Activated CD8-positive, alpha-beta T cell treated with anti-CD3 and anti-CD28 coated beads, Interleukin-2, amount 10 ng/mL, durations not matched to agents 7 days and 5 days (primary cell): ENCODE results near the gene CLIC3. TPM values are rescaled to one million over a fixed set of nuclear protein-coding genes. Genes with fewer than 3 reads are reported as not detected.
"Not testable (repeated sequence)": the region's sequence is repeated elsewhere in the genome, so short reads cannot be mapped to it uniquely, and the experiment has no call there.

ENCODE experiments used
- ATAC-seq: fragments of 150-1000 bp; cut with Tn5 transposase; one replicate; pipeline ENCODE4 v1.10.0; 2021; ENCODE audit warnings: moderate library complexity
- CTCF ChIA-PET: fragments of 350-600 bp; sonication (Branson Sonifier 250); formaldehyde crosslinking; loops from one replicate; lab custom pipeline; 2021; ENCODE audit warnings: antibody characterized with exemption; lab: Charles Lee
- POLR2A ChIA-PET: fragments of 350-600 bp; sonication (Branson Sonifier 250); formaldehyde crosslinking; loops from one replicate; lab custom pipeline; 2021; ENCODE audit warnings: antibody characterized with exemption; lab: Charles Lee
- DNase-seq: peaks from one replicate; pipeline ENCODE4 v3.0.0-alpha.2; 2020
- H3K27ac Mint-ChIP-seq: one replicate; pipeline ENCODE4 v1.8.0; 2021; ENCODE audit warnings: mild to moderate bottlenecking, mixed read lengths
- H3K27me3 Mint-ChIP-seq: one replicate; pipeline ENCODE4 v1.8.0; 2021; ENCODE audit warnings: low read depth, mixed read lengths
- H3K36me3 Mint-ChIP-seq: one replicate; pipeline ENCODE4 v1.8.0; 2021; ENCODE audit warnings: low read depth, mixed read lengths
- H3K4me1 Mint-ChIP-seq: one replicate; pipeline ENCODE4 v1.8.0; 2021; ENCODE audit warnings: low read depth, mixed read lengths
- H3K4me3 Mint-ChIP-seq: one replicate; pipeline ENCODE4 v1.8.0; 2021; ENCODE audit warnings: mild to moderate bottlenecking, mixed read lengths
- H3K9me3 Mint-ChIP-seq: one replicate; pipeline ENCODE4 v1.8.0; 2022; ENCODE audit warnings: mixed read lengths; ENCODE audit not compliant: insufficient read depth
- total RNA-seq, 2 experiments: library from RNA; stranded (reverse); gene quantifications; one replicate each; pipeline ENCODE4 v1.2.3, GENCODE V29; 2021

Gene CLIC3
- total RNA-seq, 2 experiments from 2014 or later, result 3.6 to 4.8 TPM

- Mint-ChIP-seq H3K9me3 (no peaks in the 10 kb centered on the region), H3K4me1 (peaks cover 27% of the 10 kb centered on the region), H3K27ac (no peak overlapping the region), H3K27me3 (no peaks in the 10 kb centered on the region), H3K4me3 (no peak overlapping the region), H3K36me3 (no peaks in the 10 kb centered on the region)
- POLR2A ChIA-PET, result no interaction called here
- no peak for DNase-seq
- ATAC-seq, result no peak
- CTCF ChIA-PET, result interaction anchor here (1.2 to 4.3 kb wide), 5 partner anchors 8 to 250 kb away, joined by 4 to 146 read pairs (median 35); partner anchors contain the start of genes C8G and NPDC1
Measured at GRCh38 chr9:137037483-137037882, 41.1 kb upstream of the CLIC3 start.

- H3K4me3 Mint-ChIP-seq, result no peak overlapping the region
- H3K9me3 Mint-ChIP-seq, result no peaks in the 10 kb centered on the region
- no peaks in the 10 kb centered on the region for H3K36me3 Mint-ChIP-seq
- H3K27ac Mint-ChIP-seq, result no peak overlapping the region
- no peak for DNase-seq
- H3K4me1 Mint-ChIP-seq, result peaks cover 32% of the 10 kb centered on the region
- no peak for ATAC-seq
- no peaks in the 10 kb centered on the region for H3K27me3 Mint-ChIP-seq
- POLR2A ChIA-PET, result no interaction called here
- CTCF ChIA-PET, result interaction anchor here (1.0 to 4.3 kb wide), 6 partner anchors 8 to 249 kb away, joined by 3 to 146 read pairs (median 21); partner anchors contain the start of genes C8G and NPDC1
Measured at GRCh38 chr9:137037035-137037434, 40.7 kb upstream of the CLIC3 start.

- ChIA-PET CTCF (interaction anchor here (0.7 to 4.3 kb wide), 43 partner anchors 9 to 310 kb away, joined by 3 to 146 read pairs (median 7); partner anchors contain the start of genes AJM1, C8G, CLIC3 and LCN12), POLR2A (interaction anchor here (0.5 to 1.9 kb wide), 3 partner anchors 87 to 323 kb away, joined by 3 to 11 read pairs (median 3); no protein-coding TSS in a partner anchor)
- peaks cover 40% of the 10 kb centered on the region for H3K4me1 Mint-ChIP-seq
- H3K4me3 Mint-ChIP-seq, result no peak overlapping the region
- DNase-seq (no peak), ATAC-seq (no peak)
- H3K36me3 Mint-ChIP-seq, result no peaks in the 10 kb centered on the region
- no peaks in the 10 kb centered on the region for H3K27me3 Mint-ChIP-seq
- H3K27ac Mint-ChIP-seq, result no peak overlapping the region
- no peaks in the 10 kb centered on the region for H3K9me3 Mint-ChIP-seq
Measured at GRCh38 chr9:137035937-137036336, 39.6 kb upstream of the CLIC3 start.

- DNase-seq (no peak), ATAC-seq (peak; percentile 8)
- H3K9me3 Mint-ChIP-seq, result no peaks in the 10 kb centered on the region
- ChIA-PET CTCF (interaction anchor here (0.7 to 4.3 kb wide), 59 partner anchors 9 to 502 kb away, joined by 3 to 146 read pairs (median 5); partner anchors contain the start of genes AJM1, C8G, CLIC3 and LCN12), POLR2A (interaction anchor here (0.5 to 1.9 kb wide), 5 partner anchors 33 to 322 kb away, joined by 3 to 11 read pairs (median 3); no protein-coding TSS in a partner anchor)
- H3K27ac Mint-ChIP-seq, result peak overlapping the region; percentile 89
- H3K36me3 Mint-ChIP-seq, result no peaks in the 10 kb centered on the region
- H3K4me1 Mint-ChIP-seq, result peaks cover 44% of the 10 kb centered on the region
- H3K4me3 Mint-ChIP-seq, result no peak overlapping the region
- H3K27me3 Mint-ChIP-seq, result no peaks in the 10 kb centered on the region
Measured at GRCh38 chr9:137035507-137035834, 39.1 kb upstream of the CLIC3 start.

GRCh38 chr9:137034709-137035506, 38.5 kb upstream of the CLIC3 start:
- CTCF ChIA-PET, result interaction anchor here (0.6 to 4.3 kb wide), 69 partner anchors 9 to 502 kb away, joined by 3 to 146 read pairs (median 4); partner anchors contain the start of genes AJM1, C8G, CLIC3 and LCN12
- no peaks in the 10 kb centered on the region for H3K27me3 Mint-ChIP-seq
- ATAC-seq (peak; percentile 92), DNase-seq (peak; percentile 92)
- POLR2A ChIA-PET, result interaction anchor here (0.5 to 1.9 kb wide), 8 partner anchors 10 to 322 kb away, joined by 3 to 11 read pairs (median 3); no protein-coding TSS in a partner anchor
- H3K27ac Mint-ChIP-seq, result peak overlapping the region; percentile 89
- H3K4me1 Mint-ChIP-seq, result peaks cover 50% of the 10 kb centered on the region
- no peaks in the 10 kb centered on the region for H3K36me3 Mint-ChIP-seq
- H3K9me3 Mint-ChIP-seq, result no peaks in the 10 kb centered on the region
- H3K4me3 Mint-ChIP-seq, result peak overlapping the region; percentile 69

- DNase-seq, result no peak
- peak; percentile 14 for ATAC-seq
- H3K4me1 Mint-ChIP-seq, result peaks cover 57% of the 10 kb centered on the region
- no peaks in the 10 kb centered on the region for H3K9me3 Mint-ChIP-seq
- H3K4me3 Mint-ChIP-seq, result peak overlapping the region; percentile 69
- CTCF ChIA-PET, result interaction anchor here (0.6 to 4.3 kb wide), 55 partner anchors 9 to 501 kb away, joined by 3 to 146 read pairs (median 5); partner anchors contain the start of genes AJM1, C8G, CLIC3 and MAN1B1
- POLR2A ChIA-PET, result interaction anchor here (0.6 to 1.9 kb wide), 7 partner anchors 11 to 95 kb away, joined by 3 to 11 read pairs (median 3); no protein-coding TSS in a partner anchor
- peak overlapping the region; percentile 89 for H3K27ac Mint-ChIP-seq
- H3K36me3 Mint-ChIP-seq, result no peaks in the 10 kb centered on the region
- no peaks in the 10 kb centered on the region for H3K27me3 Mint-ChIP-seq
Measured at GRCh38 chr9:137034039-137034708, 37.8 kb upstream of the CLIC3 start.

GRCh38 chr9:137033481-137033880, 37.1 kb upstream of the CLIC3 start:
- Mint-ChIP-seq H3K27ac (peak overlapping the region; percentile 55), H3K4me1 (peaks cover 64% of the 10 kb centered on the region), H3K4me3 (peak overlapping the region; percentile 5)
- not testable (repeated sequence) for ATAC-seq, H3K9me3 Mint-ChIP-seq, DNase-seq, H3K36me3 Mint-ChIP-seq, H3K27me3 Mint-ChIP-seq
- ChIA-PET POLR2A (interaction anchor here (1.0 kb wide), 1 partner anchor 33 kb away, joined by 3 read pairs; no protein-coding TSS in a partner anchor), CTCF (interaction anchor here (2.3 to 4.3 kb wide), 3 partner anchors 41 to 191 kb away, joined by 5 to 146 read pairs (median 28); partner anchors contain the start of genes AJM1, C8G and PAXX)

GRCh38 chr9:137032858-137033257, 36.5 kb upstream of the CLIC3 start:
- Mint-ChIP-seq H3K9me3 (no peaks in the 10 kb centered on the region), H3K36me3 (no peaks in the 10 kb centered on the region), H3K4me1 (peaks cover 64% of the 10 kb centered on the region), H3K4me3 (no peak overlapping the region), H3K27me3 (no peaks in the 10 kb centered on the region), H3K27ac (peak overlapping the region; percentile 41)
- ATAC-seq, result no peak
- POLR2A ChIA-PET, result no interaction called here
- CTCF ChIA-PET, result interaction anchor here (1.1 to 2.3 kb wide), 4 partner anchors 14 to 242 kb away, joined by 3 to 5 read pairs (median 4); partner anchors contain the start of genes AJM1 and TMEM141
- no peak for DNase-seq

- ATAC-seq (no peak), DNase-seq (peak; percentile 39)
- Mint-ChIP-seq H3K9me3 (no peaks in the 10 kb centered on the region), H3K4me3 (peak within 1 kb of the TSS; percentile 71), H3K27ac (peak within 1 kb of the TSS; percentile 83), H3K4me1 (peaks cover 67% of the 10 kb centered on the region), H3K27me3 (peaks cover 2% of the 10 kb centered on the region), H3K36me3 (no peaks in the 10 kb centered on the region)
- POLR2A ChIA-PET, result no interaction called here
- CTCF ChIA-PET, result interaction anchor here (1.1 to 2.3 kb wide), 7 partner anchors 15 to 244 kb away, joined by 3 to 6 read pairs (median 5); partner anchors contain the start of genes AJM1 and TMEM141
Measured at GRCh38 chr9:137031904-137032640, 35.7 kb upstream of the CLIC3 start, which contains the start of gene FUT7. FUT7 (minus strand) TSS chr9:137032088; CDS start chr9:137031991, 97 bp downstream.
